NCI-H2196 (cell line): ENCODE data around the gene ACACA.
"Not testable (repeated sequence)": the region's sequence is repeated elsewhere in the genome, so short reads cannot be mapped to it uniquely, and the experiment has no call there.

ENCODE experiments used
- DNase-seq: peaks from one replicate; lab custom pipeline; 2025; ENCODE audit not compliant: unreplicated experiment; lab: John Stamatoyannopoulos, UW

The ACACA gene

GRCh38 chr17:37182786-37183465 is 223.7 kb downstream of the ACACA start:
- DNase-seq, result no peak

DNA sequence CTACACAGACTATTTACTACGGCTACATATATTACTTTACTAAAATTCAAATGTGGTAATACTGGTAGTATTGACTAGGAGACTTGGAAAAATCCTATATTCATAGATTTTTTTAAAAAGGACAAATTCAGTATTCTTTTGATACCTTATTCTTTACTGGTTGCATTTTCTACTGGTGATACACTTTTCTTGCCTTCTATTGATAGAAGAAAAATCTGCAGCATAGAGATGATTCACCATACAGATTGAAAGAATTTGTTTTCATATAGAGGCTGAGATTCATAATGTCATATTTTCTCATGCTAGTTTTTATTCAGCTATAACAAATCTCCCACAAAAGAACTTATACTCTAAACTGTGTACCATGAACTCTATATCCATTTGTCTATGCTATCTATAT is 226.3 kb downstream of the ACACA start:
- DNase-seq, result no peak

DNA sequence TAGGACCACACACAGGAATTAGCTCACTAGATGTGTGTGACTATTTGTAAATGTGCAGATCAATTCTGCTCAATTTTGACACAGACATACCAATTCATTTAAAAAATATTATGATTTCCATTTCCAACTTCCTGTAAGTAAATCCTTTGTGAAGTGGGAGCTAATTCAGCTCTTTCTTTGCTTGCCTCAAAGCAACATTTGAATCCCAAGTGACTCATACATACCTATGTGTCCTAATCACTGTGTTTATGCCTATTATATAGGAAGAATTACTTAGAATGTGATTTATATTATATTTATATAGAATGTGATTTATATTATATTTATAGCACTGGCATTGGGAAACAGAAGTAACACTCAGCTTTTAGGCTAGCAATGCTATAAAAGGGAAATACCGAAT is 226.7 kb downstream of the ACACA start:
- DNase-seq, result no peak

GRCh38 chr17:37177254-37177870 is 229.3 kb downstream of the ACACA start:
- no peak for DNase-seq

DNA sequence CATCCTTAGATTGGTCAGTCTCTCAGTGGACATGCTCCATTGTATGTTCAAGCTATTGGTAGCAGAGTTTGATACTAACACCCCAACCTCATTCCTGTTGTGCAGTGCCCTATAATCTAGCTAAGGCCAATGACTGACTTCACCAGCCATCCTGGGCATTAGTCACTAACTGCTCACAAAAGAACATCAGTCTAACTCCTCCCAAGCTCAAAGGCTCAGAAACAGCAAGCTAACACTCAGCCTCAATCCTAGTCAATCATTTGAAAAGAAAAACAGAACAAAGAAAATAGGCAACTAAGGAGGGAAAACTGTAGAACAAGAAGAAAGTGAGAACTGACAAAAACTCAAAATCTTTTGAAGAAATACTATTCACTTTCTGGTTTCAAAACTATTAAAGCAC is 229.9 kb downstream of the ACACA start:
- DNase-seq, result no peak

GRCh38 chr17:37174205-37174604 is 232.4 kb downstream of the ACACA start:
- DNase-seq, result no peak

GRCh38 chr17:37170881-37171425 is 235.7 kb downstream of the ACACA start:
- DNase-seq, result no peak

GRCh38 chr17:37168731-37169353 is 237.8 kb downstream of the ACACA start:
- DNase-seq, result no peak

- no peak for DNase-seq
These were observed 238.9 kb downstream of the ACACA start for GRCh38 chr17:37167756-37168155.

GRCh38 chr17:37164057-37164456 is 242.6 kb downstream of the ACACA start:
- no peak for DNase-seq

DNA sequence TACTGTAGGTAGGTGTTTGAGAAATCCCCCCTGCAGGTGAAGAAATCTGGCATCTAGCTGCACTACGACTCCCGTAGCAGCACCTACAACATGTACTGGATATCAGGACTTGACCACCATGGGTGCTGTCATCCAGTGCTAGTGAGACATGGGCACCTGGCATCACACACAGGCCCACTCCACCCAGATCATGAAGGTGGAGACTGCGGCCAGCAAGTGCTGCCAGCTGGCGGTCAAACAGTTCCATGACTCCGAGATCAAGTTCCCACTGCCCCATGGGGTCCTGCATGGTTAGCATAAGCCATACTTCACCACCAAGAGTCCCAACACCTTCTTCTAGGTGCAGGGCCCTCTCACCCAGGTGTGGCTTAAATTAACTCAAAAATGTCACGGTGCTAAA is 243.8 kb downstream of the ACACA start:
- DNase-seq, result no peak

- DNase-seq, result no peak
These were observed 245.7 kb downstream of the ACACA start for GRCh38 chr17:37160944-37161343.

DNA sequence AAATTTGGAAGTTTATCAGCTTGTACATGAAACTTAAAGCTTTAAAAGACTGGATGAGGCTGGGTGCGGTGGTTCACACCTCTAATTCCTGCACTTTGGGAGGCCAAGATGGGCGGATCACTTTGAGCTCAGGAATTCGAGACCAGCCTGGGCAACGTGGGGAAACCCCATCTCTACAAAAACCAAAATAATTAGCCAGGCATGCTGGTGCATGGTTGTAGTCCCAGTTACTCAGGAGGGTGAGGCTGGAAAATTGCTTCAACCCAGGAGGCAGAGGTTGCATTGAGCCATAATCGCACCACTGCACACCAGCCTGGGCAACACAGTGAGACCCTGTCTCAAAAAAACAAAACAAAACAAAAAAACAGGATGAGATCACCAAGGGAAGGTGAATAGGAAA is 248.3 kb downstream of the ACACA start:
- no peak for DNase-seq

GRCh38 chr17:37148156-37148555 is 258.5 kb downstream of the ACACA start:
- no peak for DNase-seq

GRCh38 chr17:37147301-37147812 is 259.3 kb downstream of the ACACA start:
- DNase-seq, result no peak

GRCh38 chr17:37146086-37147064 is 260.3 kb downstream of the ACACA start:
- no peak for DNase-seq

DNA sequence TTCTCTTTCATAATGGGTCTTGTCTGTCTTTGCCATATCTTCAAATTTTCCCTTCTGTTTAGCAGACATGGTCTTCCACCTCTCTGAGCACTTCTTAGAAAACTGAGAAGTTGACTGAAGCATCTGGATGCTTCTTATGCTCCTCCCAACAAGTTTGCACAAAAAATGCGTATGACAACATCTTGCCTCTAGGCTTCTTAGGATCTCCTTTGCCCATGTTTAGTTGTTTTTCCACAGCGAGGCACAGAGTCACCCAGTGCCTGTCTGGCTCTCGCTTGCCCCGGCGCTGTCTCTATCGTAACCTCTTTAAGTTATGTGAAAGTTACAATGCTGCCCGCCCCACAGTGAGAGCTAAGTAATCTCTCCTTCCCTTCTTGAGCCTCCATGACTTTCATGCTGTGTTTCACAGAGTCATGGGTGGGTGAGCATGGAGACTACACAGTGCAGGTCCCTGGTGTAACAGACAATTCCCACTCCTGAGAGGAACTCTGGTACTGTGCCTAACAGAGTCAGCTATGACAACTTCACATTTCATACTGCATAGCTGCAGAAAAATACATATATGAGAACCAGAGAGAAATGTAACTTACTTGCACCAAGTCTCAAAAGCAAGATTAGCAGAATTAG is 262.4 kb downstream of the ACACA start:
- DNase-seq, result no peak

GRCh38 chr17:37143558-37143957 is 263.1 kb downstream of the ACACA start:
- not testable (repeated sequence) for DNase-seq

- no peak for DNase-seq
These were observed 264.2 kb downstream of the ACACA start for GRCh38 chr17:37142294-37142896.

- DNase-seq, result no peak
These were observed 268.0 kb downstream of the ACACA start for GRCh38 chr17:37138571-37139120.
